ENCODE results near the gene DPF1.

- no peak for TF ChIP-seq CTCF (IDR thresholded peaks at IDR 0.05)
- no peak for TF ChIP-seq POLR2A (IDR thresholded peaks at IDR 0.05)
These were observed 59.5 kb downstream of the DPF1 start for GRCh38 chr19:38164526-38164925.

Measured in adrenal gland (tissue), 5 donors.